ENCODE results near the gene RASA2. TPM values are rescaled to one million over a fixed set of nuclear protein-coding genes. Genes with fewer than 3 reads are reported as not detected.
A peak's percentile ranks its signal among the peaks of the same experiment; 100 is the strongest.
"Not testable (repeated sequence)": the region's sequence is repeated elsewhere in the genome, so short reads cannot be mapped to it uniquely, and the experiment has no call there.

The RASA2 gene
- total RNA-seq, 2 experiments from 2014 or later = 42.4 to 54.8 TPM

- no peak for ATAC-seq
- Mint-ChIP-seq H3K27me3 (peaks cover 2% of the 10 kb centered on the region), H3K9me3 (ENCODE audit: low read depth) (peaks cover 18% of the 10 kb centered on the region), H3K36me3 (peaks cover 19% of the 10 kb centered on the region), H3K4me3 (no peak overlapping the region), H3K4me1 (peaks cover 14% of the 10 kb centered on the region), H3K27ac (no peak overlapping the region)
- CTCF ChIA-PET = interaction anchor here (0.8 to 1.7 kb wide), 3 partner anchors 9 to 96 kb away, joined by 3 to 7 read pairs (median 3); no protein-coding TSS in a partner anchor
- DNase-seq = no peak
These were observed 21.6 kb upstream of the RASA2 start for GRCh38 chr3:141465221-141465620.

GRCh38 chr3:141466633-141467169, 20.1 kb upstream of the RASA2 start:
- Mint-ChIP-seq H3K27ac (no peak overlapping the region), H3K4me3 (no peak overlapping the region), H3K4me1 (peaks cover 11% of the 10 kb centered on the region), H3K9me3 (ENCODE audit: low read depth) (peaks cover 20% of the 10 kb centered on the region), H3K27me3 (peaks cover 2% of the 10 kb centered on the region), H3K36me3 (peaks cover 19% of the 10 kb centered on the region)
- ATAC-seq = no peak
- no peak for DNase-seq
- CTCF ChIA-PET = interaction anchor here (1.0 kb wide), 1 partner anchor 94 kb away, joined by 4 read pairs; no protein-coding TSS in a partner anchor

GRCh38 chr3:141469720-141470119, 17.1 kb upstream of the RASA2 start:
- Mint-ChIP-seq H3K4me3 (no peak overlapping the region), H3K27me3 (peaks cover 2% of the 10 kb centered on the region), H3K9me3 (ENCODE audit: low read depth) (peaks cover 9% of the 10 kb centered on the region), H3K27ac (no peak overlapping the region), H3K4me1 (peaks cover 5% of the 10 kb centered on the region), H3K36me3 (peaks cover 5% of the 10 kb centered on the region)
- CTCF ChIA-PET = interaction anchor here (1.7 to 6.3 kb wide), 2 partner anchors 15 to 92 kb away, joined by 5 to 61 read pairs; no protein-coding TSS in a partner anchor
- no peak for DNase-seq
- no peak for ATAC-seq

GRCh38 chr3:141471160-141471559, 15.7 kb upstream of the RASA2 start:
- Mint-ChIP-seq H3K36me3 (no peaks in the 10 kb centered on the region), H3K9me3 (ENCODE audit: low read depth) (peaks cover 2% of the 10 kb centered on the region), H3K27me3 (peaks cover 2% of the 10 kb centered on the region), H3K4me3 (no peak overlapping the region), H3K4me1 (peaks cover 18% of the 10 kb centered on the region), H3K27ac (no peak overlapping the region)
- CTCF ChIA-PET = interaction anchor here (0.9 to 6.3 kb wide), 8 partner anchors 10 to 111 kb away, joined by 3 to 61 read pairs (median 4); no protein-coding TSS in a partner anchor
- ATAC-seq (no peak), DNase-seq (no peak)

- Mint-ChIP-seq H3K27me3 (peaks cover 14% of the 10 kb centered on the region), H3K4me3 (no peak overlapping the region), H3K27ac (peak overlapping the region; percentile 41)
These were observed 10.8 kb upstream of the RASA2 start for GRCh38 chr3:141476033-141476432.

GRCh38 chr3:141477224-141477623, 9.6 kb upstream of the RASA2 start:
- peaks cover 14% of the 10 kb centered on the region for H3K27me3 Mint-ChIP-seq
- ATAC-seq (no peak), DNase-seq (no peak)
- H3K9me3 Mint-ChIP-seq (ENCODE audit: low read depth) = no peaks in the 10 kb centered on the region
- peaks cover 31% of the 10 kb centered on the region for H3K4me1 Mint-ChIP-seq
- H3K36me3 Mint-ChIP-seq = no peaks in the 10 kb centered on the region
- CTCF ChIA-PET = interaction anchor here (1.0 to 1.8 kb wide), 6 partner anchors 9 to 84 kb away, joined by 3 to 13 read pairs (median 5); partner anchors contain the start of gene RASA2
- H3K4me3 Mint-ChIP-seq = no peak overlapping the region
- no peak overlapping the region for H3K27ac Mint-ChIP-seq

More at GRCh38 chr3:141476033-141476432, 10.8 kb upstream of the RASA2 start:
- ATAC-seq (peak; percentile 63), DNase-seq (peak; percentile 75)
- Mint-ChIP-seq H3K9me3 (ENCODE audit: low read depth) (peaks cover 2% of the 10 kb centered on the region), H3K4me1 (peaks cover 31% of the 10 kb centered on the region), H3K36me3 (no peaks in the 10 kb centered on the region)
- CTCF ChIA-PET = interaction anchor here (0.6 to 1.8 kb wide), 6 partner anchors 16 to 160 kb away, joined by 3 to 13 read pairs (median 5); no protein-coding TSS in a partner anchor

GRCh38 chr3:141478139-141478538, 8.7 kb upstream of the RASA2 start:
- H3K4me1 Mint-ChIP-seq = peaks cover 31% of the 10 kb centered on the region
- H3K27ac Mint-ChIP-seq = no peak overlapping the region
- no peaks in the 10 kb centered on the region for H3K9me3 Mint-ChIP-seq (ENCODE audit: low read depth)
- DNase-seq (no peak), ATAC-seq (no peak)
- H3K4me3 Mint-ChIP-seq = no peak overlapping the region
- CTCF ChIA-PET = interaction anchor here (0.8 to 1.8 kb wide), 4 partner anchors 8 to 1677 kb away, joined by 3 to 5 read pairs (median 4); partner anchors contain the start of gene RASA2
- no peaks in the 10 kb centered on the region for H3K36me3 Mint-ChIP-seq
- peaks cover 14% of the 10 kb centered on the region for H3K27me3 Mint-ChIP-seq

- H3K27me3 Mint-ChIP-seq = peaks cover 16% of the 10 kb centered on the region
- not testable (repeated sequence) for H3K36me3 Mint-ChIP-seq; H3K4me3 Mint-ChIP-seq; DNase-seq; ATAC-seq; H3K9me3 Mint-ChIP-seq (ENCODE audit: low read depth); H3K27ac Mint-ChIP-seq
- H3K4me1 Mint-ChIP-seq = peaks cover 31% of the 10 kb centered on the region
- CTCF ChIA-PET = interaction anchor here (0.8 to 1.4 kb wide), 5 partner anchors 16 to 1676 kb away, joined by 3 to 4 read pairs (median 3); no protein-coding TSS in a partner anchor
These were observed 8.0 kb upstream of the RASA2 start for GRCh38 chr3:141478840-141479239.

GRCh38 chr3:141482245-141482922, 4.4 kb upstream of the RASA2 start:
- H3K27me3 Mint-ChIP-seq = peaks cover 13% of the 10 kb centered on the region
- H3K4me1 Mint-ChIP-seq = peaks cover 22% of the 10 kb centered on the region
- peaks cover 1% of the 10 kb centered on the region for H3K36me3 Mint-ChIP-seq
- no peak for DNase-seq
- CTCF ChIA-PET = interaction anchor here (1.1 to 1.3 kb wide), 2 partner anchors 30 to 76 kb away, joined by 3 read pairs; no protein-coding TSS in a partner anchor
- H3K4me3 Mint-ChIP-seq = no peak overlapping the region
- H3K9me3 Mint-ChIP-seq (ENCODE audit: low read depth) = no peaks in the 10 kb centered on the region
- no peak overlapping the region for H3K27ac Mint-ChIP-seq
- no peak for ATAC-seq

GRCh38 chr3:141484701-141485287, 2.0 kb upstream of the RASA2 start:
- DNase-seq (no peak), ATAC-seq (no peak)
- Mint-ChIP-seq H3K4me3 (no peak overlapping the region), H3K27me3 (peaks cover 2% of the 10 kb centered on the region), H3K9me3 (ENCODE audit: low read depth) (no peaks in the 10 kb centered on the region), H3K36me3 (peaks cover 18% of the 10 kb centered on the region), H3K27ac (no peak overlapping the region), H3K4me1 (peaks cover 40% of the 10 kb centered on the region)
- CTCF ChIA-PET = interaction anchor here (0.7 to 1.2 kb wide), 3 partner anchors 11 to 12 kb away, joined by 3 to 4 read pairs (median 3); no protein-coding TSS in a partner anchor

GRCh38 chr3:141485641-141486495, 959 bp upstream of the RASA2 start:
- ATAC-seq = no peak
- no peak for DNase-seq
- peaks cover 50% of the 10 kb centered on the region for H3K4me1 Mint-ChIP-seq
- H3K27me3 Mint-ChIP-seq = peaks cover 2% of the 10 kb centered on the region
- H3K4me3 Mint-ChIP-seq = peak overlapping the region; percentile 74
- peaks cover 27% of the 10 kb centered on the region for H3K36me3 Mint-ChIP-seq
- H3K9me3 Mint-ChIP-seq (ENCODE audit: low read depth) = no peaks in the 10 kb centered on the region
- H3K27ac Mint-ChIP-seq = peak overlapping the region; percentile 84
- CTCF ChIA-PET = interaction anchor here (0.7 to 2.8 kb wide), 9 partner anchors 9 to 389 kb away, joined by 3 to 19 read pairs (median 4); no protein-coding TSS in a partner anchor

GRCh38 chr3:141486496-141486745, 406 bp upstream of the RASA2 start:
- ATAC-seq = no peak
- H3K4me1 Mint-ChIP-seq = peaks cover 55% of the 10 kb centered on the region
- H3K27ac Mint-ChIP-seq = peak overlapping the region; percentile 84
- peaks cover 2% of the 10 kb centered on the region for H3K27me3 Mint-ChIP-seq
- no peaks in the 10 kb centered on the region for H3K9me3 Mint-ChIP-seq (ENCODE audit: low read depth)
- peak overlapping the region; percentile 74 for H3K4me3 Mint-ChIP-seq
- CTCF ChIA-PET = interaction anchor here (0.7 to 2.8 kb wide), 9 partner anchors 9 to 389 kb away, joined by 3 to 19 read pairs (median 4); no protein-coding TSS in a partner anchor
- peaks cover 32% of the 10 kb centered on the region for H3K36me3 Mint-ChIP-seq
- DNase-seq = no peak

Data from activated CD8-positive, alpha-beta memory T cell treated with anti-CD3 and anti-CD28 coated beads, Interleukin-2, amount 10 ng/mL, durations not matched to agents 7 days and 5 days (primary cell).